Measurements from ENCODE around the gene CHSY1.

GRCh38 chr15:101159936-101160815 is 91.7 kb downstream of the CHSY1 start:
- TF ChIP-seq CTCF (IDR thresholded peaks at IDR 0.05) (no peak), POLR2A (IDR thresholded peaks at IDR 0.05) (no peak)
